Stimulated activated CD8-positive, alpha-beta memory T cell treated with anti-CD3 and anti-CD28 coated beads, Interleukin-2, amount 100 ng/mL, for 1 hour (primary cell): ENCODE results near the gene RNF11.

ENCODE experiments used
- DNase-seq, 2 donors: peaks; one replicate each; pipeline ENCODE4 v3.0.0-alpha.2; 2020; ENCODE audit warnings: low read depth in 2 of 2

The RNF11 gene

DNA sequence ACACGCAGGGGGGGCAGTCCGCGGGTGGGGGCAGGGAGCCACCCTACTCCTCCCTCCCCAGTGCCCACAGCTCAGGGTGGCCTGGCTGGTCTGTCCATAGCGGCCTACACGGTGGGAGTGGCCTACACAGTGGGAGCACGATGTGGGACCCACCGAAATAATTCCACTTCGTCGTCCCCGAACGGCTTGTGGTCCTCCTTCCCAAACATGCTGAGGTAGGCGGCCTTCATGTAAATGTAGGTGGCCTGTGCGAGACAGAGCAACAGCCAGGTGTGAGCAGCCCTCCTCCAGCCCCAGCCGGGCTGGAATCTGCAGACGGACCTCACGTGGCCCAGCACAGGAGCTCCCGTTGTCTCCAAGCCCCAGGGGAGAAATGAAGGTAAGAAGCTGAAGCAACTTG, 59.9 kb downstream of the RNF11 start:
- no peak for DNase-seq

DNA sequence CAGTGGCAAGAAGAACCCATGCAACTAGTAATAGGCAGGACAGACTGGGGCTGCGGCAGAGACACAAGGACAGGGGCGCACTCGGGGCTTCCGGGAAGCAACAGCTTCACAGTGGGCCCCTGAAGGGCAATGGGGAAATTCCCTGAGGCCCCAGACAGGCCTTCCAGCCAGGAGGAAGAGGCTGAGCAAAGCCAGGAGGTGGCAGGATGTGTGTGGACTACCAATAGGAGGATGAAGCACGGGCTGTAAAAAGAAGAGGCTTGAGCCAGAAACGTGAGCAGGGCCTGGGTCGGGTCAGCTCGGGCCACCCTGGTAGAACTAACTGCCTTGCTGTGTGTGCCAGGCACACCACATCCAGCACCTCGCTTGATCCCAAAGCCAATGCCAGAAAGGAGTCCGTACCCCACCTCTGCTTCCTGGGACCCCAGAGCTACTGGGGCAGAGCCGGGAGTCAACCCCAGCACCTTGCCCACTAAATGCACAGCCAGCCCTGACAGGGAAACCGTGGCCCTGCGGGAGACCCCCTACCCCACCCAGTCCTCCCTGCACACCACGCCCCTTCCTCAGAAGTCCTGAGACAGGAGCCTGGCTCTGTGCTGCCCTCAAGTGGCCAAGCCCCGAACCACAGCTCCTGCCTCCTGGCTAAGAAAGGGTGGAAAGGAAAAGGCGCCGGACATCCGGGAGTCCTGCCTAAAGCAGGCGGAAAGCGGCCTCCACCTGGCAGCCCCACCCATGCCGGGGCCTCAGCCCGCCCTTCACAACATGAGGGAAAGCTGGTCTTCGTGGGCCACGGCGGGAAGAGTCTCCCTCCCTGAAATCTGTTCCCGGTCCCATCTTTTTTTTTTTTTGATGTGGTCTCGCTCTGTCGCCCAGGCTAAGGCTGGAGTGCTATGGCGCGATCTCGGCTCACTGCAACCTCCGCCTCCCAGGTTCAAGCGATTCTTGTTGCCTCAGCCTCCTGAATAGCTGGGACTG, 60.6 kb downstream of the RNF11 start:
- peak; percentile 24 to 35 for DNase-seq

DNA sequence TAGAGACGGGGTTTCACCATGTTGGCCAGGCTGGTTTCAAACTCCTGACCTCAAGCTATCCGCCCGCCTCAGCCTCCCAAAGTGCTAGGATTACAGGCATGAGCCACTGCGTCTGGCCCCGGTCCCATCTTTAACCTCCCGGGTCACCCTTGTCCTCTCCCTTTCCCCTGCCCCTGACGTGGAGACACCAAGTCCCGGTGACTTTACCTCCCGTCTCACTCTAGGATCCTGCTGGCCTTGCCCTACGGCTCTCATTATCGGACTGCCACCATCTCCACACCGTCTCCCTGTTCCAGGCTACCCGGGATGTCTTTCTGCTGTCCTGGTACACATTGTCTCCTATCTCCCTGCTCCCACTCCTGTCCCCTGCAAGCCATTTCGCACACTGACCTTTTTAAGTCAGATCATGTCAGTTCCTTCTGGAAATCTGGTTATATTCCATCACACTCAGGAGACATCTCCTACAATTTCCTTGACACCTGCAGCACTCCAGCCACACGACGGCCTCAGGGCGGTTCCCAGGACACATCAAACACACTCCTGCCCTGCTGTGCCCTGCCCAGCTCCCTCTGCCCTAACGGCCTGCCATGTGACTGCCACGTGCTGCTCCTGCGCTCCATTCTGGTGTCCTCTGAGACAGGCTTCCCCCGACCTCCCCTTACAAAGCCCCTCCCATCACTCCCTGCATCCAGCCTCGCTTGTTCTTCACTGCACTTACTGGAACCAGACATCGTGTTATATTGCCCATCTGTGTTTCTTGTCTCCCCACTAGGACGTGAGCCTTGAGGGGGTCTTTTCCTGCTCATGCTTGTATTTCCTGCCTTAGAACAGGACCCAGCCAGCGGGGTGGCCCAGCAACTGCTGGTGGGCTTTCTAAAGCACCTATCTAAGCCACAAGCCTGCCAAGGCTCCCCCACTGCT, 61.6 kb downstream of the RNF11 start:
- no peak for DNase-seq

GRCh38 chr1:51298322-51298705, 62.2 kb downstream of the RNF11 start:
- DNase-seq = no peak

GRCh38 chr1:51299185-51299885, 63.3 kb downstream of the RNF11 start:
- no peak for DNase-seq

- no peak for DNase-seq
Measured at GRCh38 chr1:51299981-51300670, 64.1 kb downstream of the RNF11 start.

GRCh38 chr1:51301152-51301843, 65.2 kb downstream of the RNF11 start:
- DNase-seq = no peak

DNA sequence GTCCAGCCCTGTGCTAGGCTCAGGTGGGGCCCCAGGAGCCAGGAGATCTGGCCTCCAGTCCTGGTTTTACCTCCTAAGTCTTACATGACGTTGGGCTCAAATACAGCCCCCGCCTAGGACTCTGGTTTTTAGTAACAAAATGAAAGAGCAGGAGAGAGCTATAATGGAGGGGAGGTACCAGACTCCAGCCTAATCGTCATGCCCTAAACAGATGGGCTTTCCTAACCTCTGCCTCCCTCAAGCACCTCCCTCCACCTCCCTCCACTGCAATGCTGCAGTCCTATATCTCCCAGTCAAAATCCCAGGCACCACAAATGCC, 65.7 kb downstream of the RNF11 start:
- no peak for DNase-seq

DNA sequence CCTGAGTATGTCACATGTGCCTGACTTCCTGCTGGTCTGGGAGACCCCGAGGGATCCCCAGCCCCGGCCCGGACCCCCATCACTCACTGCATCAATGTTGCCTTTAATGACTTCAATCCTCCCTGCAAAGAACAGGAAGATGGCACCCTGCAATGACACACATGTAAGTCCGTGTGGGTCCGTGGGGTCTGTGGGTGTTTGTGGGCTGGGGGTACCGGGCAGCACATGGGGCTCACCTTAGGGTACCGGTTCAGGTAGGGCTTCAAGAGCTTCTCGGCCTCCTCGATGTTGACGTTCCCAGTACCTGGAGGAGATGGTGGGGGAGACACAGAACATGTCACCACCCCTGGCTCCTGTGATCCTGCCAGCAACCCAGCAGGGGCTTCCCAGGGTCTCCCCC, 66.2 kb downstream of the RNF11 start:
- no peak for DNase-seq

DNA sequence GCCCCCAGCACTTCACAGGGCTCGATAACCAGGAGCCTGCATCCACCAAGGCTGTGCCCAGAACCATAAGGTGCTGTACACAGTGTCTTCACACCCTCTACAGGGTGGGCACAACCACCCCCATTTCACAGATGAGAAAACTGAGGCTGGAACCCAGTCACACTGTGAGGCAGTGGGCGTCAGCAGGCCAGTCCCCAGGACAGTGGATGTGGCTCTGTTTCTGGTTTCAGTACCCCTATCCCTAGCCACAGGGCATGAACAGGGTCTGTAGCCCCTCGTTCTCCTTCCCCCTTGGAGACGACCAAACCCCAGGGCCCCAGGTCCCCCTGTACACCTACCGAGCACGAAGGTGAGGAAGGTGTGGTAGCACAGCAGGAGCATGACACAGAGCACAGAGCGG, 66.7 kb downstream of the RNF11 start:
- no peak for DNase-seq

DNA sequence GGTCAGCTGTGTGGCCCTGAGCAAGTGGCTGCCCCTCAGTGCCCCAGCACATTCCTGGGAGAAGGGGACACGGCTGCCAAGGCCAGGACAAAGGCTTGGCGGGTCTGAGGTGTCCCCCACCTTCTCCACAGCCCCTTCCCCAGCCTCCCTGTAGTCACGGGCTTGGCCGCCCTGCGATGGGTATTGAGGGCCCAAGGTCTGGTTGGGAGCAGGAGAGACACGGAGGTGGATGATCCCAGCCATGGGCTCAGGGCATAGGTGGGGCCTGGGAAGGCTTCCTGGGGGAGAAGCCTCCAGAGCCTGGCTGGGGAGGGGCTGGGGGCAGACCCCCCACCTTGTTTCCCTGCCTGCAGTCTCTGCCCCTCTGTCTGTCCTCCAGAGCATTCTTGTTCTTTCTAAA, 67.2 kb downstream of the RNF11 start:
- DNase-seq = no peak

DNA sequence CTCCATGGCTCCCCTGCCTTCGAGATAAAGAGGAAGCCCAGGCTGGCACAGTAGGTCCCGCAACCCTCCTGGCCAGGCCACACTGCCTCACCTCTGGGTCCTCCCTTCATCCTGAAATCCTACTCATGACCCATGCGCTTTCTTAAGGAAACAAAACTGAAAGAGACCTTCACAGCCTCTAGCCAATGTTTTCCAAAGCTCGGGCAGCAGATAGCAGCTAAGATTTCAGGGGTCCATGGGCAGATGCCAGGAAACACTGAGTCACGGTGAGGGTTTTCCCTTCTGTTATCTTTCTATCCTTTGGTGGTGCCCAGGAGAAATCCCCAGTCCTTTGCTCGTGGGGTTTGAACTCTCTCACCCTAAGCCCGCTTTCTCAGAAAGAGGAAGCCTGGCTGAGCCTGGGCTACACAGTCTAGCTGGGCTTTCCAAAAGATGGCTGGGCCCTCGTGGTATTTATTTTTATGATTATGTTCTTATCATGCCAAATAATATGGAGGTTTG, 67.7 kb downstream of the RNF11 start:
- no peak for DNase-seq

GRCh38 chr1:51304360-51304759, 68.3 kb downstream of the RNF11 start:
- no peak for DNase-seq

DNA sequence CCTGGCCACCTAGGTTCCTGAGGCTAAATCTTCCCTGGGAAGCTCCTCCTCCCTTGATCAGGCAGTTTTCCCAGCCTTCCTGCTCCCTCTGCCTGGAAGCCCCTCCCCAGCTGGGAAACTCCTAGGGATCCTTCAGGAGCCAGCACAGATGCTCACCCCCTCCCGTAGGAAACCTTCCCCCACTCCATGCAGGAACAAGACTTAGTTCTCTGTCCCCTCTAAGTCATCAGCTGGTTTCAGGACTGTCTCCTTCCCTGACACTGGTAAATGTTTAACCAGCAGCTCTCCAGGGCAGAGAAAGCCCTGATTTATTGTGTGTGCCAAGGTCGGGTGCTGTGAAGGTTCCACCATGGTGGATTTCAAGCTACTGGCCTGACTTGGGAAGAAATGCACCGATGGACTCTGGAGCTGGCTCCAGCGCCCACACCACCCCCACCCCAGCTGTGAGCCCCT, 69.3 kb downstream of the RNF11 start:
- no peak for DNase-seq

- DNase-seq = no peak
Measured at GRCh38 chr1:51306950-51307349, 70.9 kb downstream of the RNF11 start.

- DNase-seq = no peak
Measured at GRCh38 chr1:51308636-51309035, 72.6 kb downstream of the RNF11 start.

- DNase-seq = no peak
Measured at GRCh38 chr1:51309291-51309690, 73.2 kb downstream of the RNF11 start.

DNA sequence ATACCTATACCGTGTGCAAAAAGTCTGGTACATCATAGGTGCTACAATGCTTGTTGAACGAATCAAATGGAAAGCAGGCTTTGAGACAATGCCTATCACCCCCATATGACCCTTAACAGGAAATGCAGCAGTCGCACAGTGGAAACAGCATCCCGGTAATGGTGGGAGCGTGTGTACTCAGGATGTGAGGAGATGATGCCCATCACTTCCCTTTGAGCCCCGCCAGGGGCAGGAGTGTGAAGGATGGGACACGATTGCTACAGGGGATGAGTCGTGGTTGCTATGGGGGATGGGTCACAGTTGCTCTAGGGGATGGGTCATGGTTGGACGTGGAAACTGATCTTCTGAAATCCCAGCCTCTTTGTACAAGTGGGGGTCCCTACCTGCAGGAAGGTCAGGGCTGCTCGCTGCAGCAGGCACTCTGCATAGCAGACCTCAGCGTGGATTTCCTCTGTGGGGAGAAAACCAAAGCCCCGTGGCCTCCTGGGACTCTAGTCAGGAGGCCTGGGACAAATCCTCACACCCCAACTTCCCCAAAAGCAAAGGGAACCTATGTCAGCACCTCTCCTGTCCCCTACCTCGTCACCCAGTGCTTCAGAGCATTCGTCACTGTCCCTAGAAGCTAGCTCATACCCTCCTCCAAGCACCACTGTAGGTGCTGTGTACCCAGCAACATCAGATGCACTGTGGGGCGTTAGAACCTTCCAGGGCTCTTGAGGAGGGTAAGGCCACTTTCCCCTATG, 75.0 kb downstream of the RNF11 start:
- DNase-seq = no peak

DNA sequence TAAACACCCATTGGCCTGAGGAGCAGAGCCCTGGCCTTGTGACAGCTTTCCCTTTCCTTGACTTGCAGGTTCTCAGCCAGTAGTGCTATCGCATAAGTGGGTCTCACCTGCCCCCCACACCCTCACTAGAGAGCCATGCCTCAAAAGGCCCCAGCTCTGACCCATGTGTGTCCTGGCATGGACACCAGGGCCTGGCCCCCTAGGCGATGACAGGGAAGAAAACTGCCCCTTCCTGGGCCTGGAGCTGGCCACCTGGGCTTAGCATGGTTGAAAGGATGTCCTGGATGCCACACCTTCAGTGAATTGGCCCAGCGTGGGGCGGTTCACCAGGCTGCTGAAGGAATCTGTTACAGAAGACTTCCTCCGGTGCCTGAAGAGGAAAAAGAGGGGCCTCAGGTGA, 75.8 kb downstream of the RNF11 start:
- no peak for DNase-seq

DNA sequence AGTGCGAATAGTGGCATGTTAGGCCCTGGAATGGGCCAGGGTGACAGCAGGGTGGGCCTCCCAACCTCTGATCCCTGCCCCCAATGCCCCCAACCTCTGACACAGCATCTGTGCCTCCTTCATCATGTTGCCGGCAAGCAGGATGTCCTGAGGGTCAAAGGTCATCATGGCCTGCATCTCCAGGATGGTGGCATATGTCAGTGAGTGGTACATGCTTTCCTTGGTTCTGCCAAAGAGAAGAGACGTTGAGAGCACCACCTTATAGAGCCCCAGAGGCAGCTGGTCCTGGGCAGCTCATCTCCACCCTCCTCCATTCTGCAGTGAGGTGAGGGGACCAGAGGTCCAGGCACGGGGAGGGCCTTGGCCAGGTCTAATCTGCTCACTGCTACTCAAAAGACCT, 76.6 kb downstream of the RNF11 start:
- no peak for DNase-seq
